Measurements from ENCODE around the gene TPPP3. TPM values are rescaled to one million over a fixed set of nuclear protein-coding genes. Genes with fewer than 3 reads are reported as not detected.

TPPP3 gene
- total RNA-seq, 1 experiment from 2014 or later = not detected

GRCh38 chr16:67346341-67346740 lies 47.0 kb downstream of the TPPP3 start:
- no peak overlapping the region for H3K27ac ChIP-seq
- H3K36me3 ChIP-seq = no peaks in the 10 kb centered on the region

GRCh38 chr16:67345401-67345800 lies 47.9 kb downstream of the TPPP3 start:
- Histone ChIP-seq H3K27me3 (replicated peaks) (no peaks in the 10 kb centered on the region), H3K9me3 (replicated peaks) (no peaks in the 10 kb centered on the region), H3K36me3 (no peaks in the 10 kb centered on the region), H3K4me1 (replicated peaks) (peaks cover 3% of the 10 kb centered on the region; the same call in 1 of the 2 replicates), H3K27ac (no peak overlapping the region), H3K4me3 (no peak overlapping the region)
- no peak for DNase-seq (ENCODE audit: low read depth in 1 of 2, low spot score in 2 of 2)

More at GRCh38 chr16:67346341-67346740, 47.0 kb downstream of the TPPP3 start:
- Histone ChIP-seq H3K9me3 (replicated peaks) (no peaks in the 10 kb centered on the region), H3K27me3 (replicated peaks) (no peaks in the 10 kb centered on the region), H3K4me1 (replicated peaks) (peaks cover 3% of the 10 kb centered on the region; the same call in 1 of the 2 replicates), H3K4me3 (no peak overlapping the region)
- no peak for DNase-seq (ENCODE audit: low read depth in 1 of 2, low spot score in 2 of 2)

- Histone ChIP-seq H3K27ac (no peak overlapping the region), H3K9me3 (replicated peaks) (no peaks in the 10 kb centered on the region), H3K27me3 (replicated peaks) (no peaks in the 10 kb centered on the region), H3K4me3 (no peak overlapping the region), H3K36me3 (no peaks in the 10 kb centered on the region), H3K4me1 (replicated peaks) (peaks cover 3% of the 10 kb centered on the region; the same call in 1 of the 2 replicates)
- DNase-seq (ENCODE audit: low read depth in 1 of 2, low spot score in 2 of 2) = no peak
Observed at GRCh38 chr16:67342616-67343015, 50.7 kb downstream of the TPPP3 start.

- H3K36me3 ChIP-seq = no peaks in the 10 kb centered on the region
- no peak overlapping the region for H3K4me3 ChIP-seq
- no peak overlapping the region for H3K27ac ChIP-seq
- peaks cover 3% of the 10 kb centered on the region; the same call in 1 of the 2 replicates for H3K4me1 ChIP-seq (replicated peaks)
- no peak for DNase-seq (ENCODE audit: low read depth in 1 of 2, low spot score in 2 of 2)
- H3K9me3 ChIP-seq (replicated peaks) = no peaks in the 10 kb centered on the region
- H3K27me3 ChIP-seq (replicated peaks) = no peaks in the 10 kb centered on the region
Observed at GRCh38 chr16:67341250-67341649, 52.0 kb downstream of the TPPP3 start.

Other genes starting within 250 kb of the TPPP3 start
- 34.5 and 36.1 TPM in 2 replicates for gene B3GNT9, start 242.5 kb downstream of the TPPP3 start, total RNA-seq (2014; rRNA removed; shearing (Covaris generic))
- gene TRADD, start 233.6 kb downstream of the TPPP3 start, total RNA-seq (2014; rRNA removed; shearing (Covaris generic)) = 25.5 and 46.7 TPM in 2 replicates
- 11.7 and 24.2 TPM in 2 replicates for gene FBXL8, start 233.5 kb downstream of the TPPP3 start, total RNA-seq (2014; rRNA removed; shearing (Covaris generic))
- gene HSF4, start 228.8 kb downstream of the TPPP3 start, total RNA-seq (2014; rRNA removed; shearing (Covaris generic)) = 3.9 and 12.8 TPM in 2 replicates
- gene NOL3, start 223.0 kb downstream of the TPPP3 start, total RNA-seq (2014; rRNA removed; shearing (Covaris generic)) = 24.1 and 29.7 TPM in 2 replicates
- gene MATCAP1, start 209.5 kb downstream of the TPPP3 start, total RNA-seq (2014; rRNA removed; shearing (Covaris generic)) = 8.1 and 11.3 TPM in 2 replicates
- not detected in 2 replicates for gene EXOC3L1, start 203.4 kb downstream of the TPPP3 start, total RNA-seq (2014; rRNA removed; shearing (Covaris generic))
- 77.0 and 93.8 TPM in 2 replicates for gene E2F4, start 201.3 kb downstream of the TPPP3 start, total RNA-seq (2014; rRNA removed; shearing (Covaris generic))
- gene ELMO3, start 194.4 kb downstream of the TPPP3 start, total RNA-seq (2014; rRNA removed; shearing (Covaris generic)) = 0.72 and 1.1 TPM in 2 replicates
- 38.7 and 38.9 TPM in 2 replicates for gene TMEM208, start 166.4 kb downstream of the TPPP3 start, total RNA-seq (2014; rRNA removed; shearing (Covaris generic))
- 15.8 and 18.5 TPM in 2 replicates for gene FHOD1, start 146.0 kb downstream of the TPPP3 start, total RNA-seq (2014; rRNA removed; shearing (Covaris generic))
- gene SLC9A5, start 144.5 kb downstream of the TPPP3 start, total RNA-seq (2014; rRNA removed; shearing (Covaris generic)) = 1.2 and 1.6 TPM in 2 replicates
- 5.0 and 15.1 TPM in 2 replicates for gene PLEKHG4, start 114.0 kb downstream of the TPPP3 start, total RNA-seq (2014; rRNA removed; shearing (Covaris generic))
- gene KCTD19, start 66.8 kb downstream of the TPPP3 start, total RNA-seq (2014; rRNA removed; shearing (Covaris generic)) = 0.03 TPM in 1 of 2 replicates, not detected in the other
- gene LRRC36, start 66.7 kb downstream of the TPPP3 start, total RNA-seq (2014; rRNA removed; shearing (Covaris generic)) = not detected in 2 replicates
- gene ZDHHC1, start 23.0 kb upstream of the TPPP3 start, total RNA-seq (2014; rRNA removed; shearing (Covaris generic)) = 1.0 and 4.4 TPM in 2 replicates
- gene HSD11B2, start 37.6 kb upstream of the TPPP3 start, total RNA-seq (2014; rRNA removed; shearing (Covaris generic)) = not detected in 2 replicates
- gene ATP6V0D1, start 87.7 kb upstream of the TPPP3 start, total RNA-seq (2014; rRNA removed; shearing (Covaris generic)) = 80.5 and 83.5 TPM in 2 replicates
- not detected in 2 replicates for gene AGRP, start 90.0 kb upstream of the TPPP3 start, total RNA-seq (2014; rRNA removed; shearing (Covaris generic))
- gene RIPOR1, start 135.3 kb upstream of the TPPP3 start, total RNA-seq (2014; rRNA removed; shearing (Covaris generic)) = 20.1 and 24.8 TPM in 2 replicates
- 26.6 and 39.1 TPM in 2 replicates for gene CTCF, start 169.0 kb upstream of the TPPP3 start, total RNA-seq (2014; rRNA removed; shearing (Covaris generic))